OCI-LY7 (cell line): ENCODE data around the gene PRDM7.

Source experiments
- CTCF ChIP-seq: fragments of 200-600 bp; sonication (generic); conservative IDR thresholded peaks from 2 replicates; pipeline ENCODE4 v1.5.1; 2014; ENCODE audit warnings: mild to moderate bottlenecking, antibody characterized with exemption, low read length, moderate library complexity, mixed read lengths
- EZH2phosphoT487 ChIP-seq: fragments of 200-600 bp; sonication (generic); IDR thresholded peaks from 2 replicates; pipeline ENCODE4 v1.6.1; 2018; ENCODE audit warnings: low read depth, borderline replicate concordance, mild to moderate bottlenecking, mixed run types, antibody characterized with exemption, low read length, moderate library complexity, mixed read lengths

- TF ChIP-seq CTCF (no peak), EZH2phosphoT487 (no peak)
These were observed 65.7 kb downstream of the PRDM7 start for GRCh38 chr16:90011508-90011819.
